Endodermal cell (in vitro differentiated cells): ENCODE results near the gene SPDYE16. TPM values are rescaled to one million over a fixed set of nuclear protein-coding genes. Genes with fewer than 3 reads are reported as not detected.
"Not testable (repeated sequence)": the region's sequence is repeated elsewhere in the genome, so short reads cannot be mapped to it uniquely, and the experiment has no call there.

Experiments used
- DNase-seq: peaks from one replicate; pipeline ENCODE4 v3.0.0-alpha.2; 2017
- H3K27ac ChIP-seq: 2 replicates; pipeline ENCODE4 v1.5.1; 2013; ENCODE audit warnings: mild to moderate bottlenecking, low read depth, low read length, moderate library complexity
- H3K27me3 ChIP-seq: 2 replicates; pipeline ENCODE4 v1.6.1; 2013; ENCODE audit warnings: mild to moderate bottlenecking, low read length, moderate library complexity; ENCODE audit not compliant: insufficient read depth, control insufficient read depth, poor library complexity, severe bottlenecking
- H3K36me3 ChIP-seq: 2 replicates; pipeline ENCODE4 v1.7.0; 2013; ENCODE audit warnings: mild to moderate bottlenecking, low read length, moderate library complexity; ENCODE audit not compliant: control insufficient read depth, insufficient read depth
- H3K4me1 ChIP-seq: one replicate; pipeline ENCODE4 v1.7.0; 2013; ENCODE audit warnings: low read length; ENCODE audit not compliant: control insufficient read depth, insufficient read depth
- H3K4me3 ChIP-seq: 2 replicates; pipeline ENCODE4 v1.5.1; 2013; ENCODE audit warnings: mild to moderate bottlenecking, low read length, moderate library complexity
- H3K9ac ChIP-seq: 2 replicates; pipeline ENCODE4 v1.6.1; 2013; ENCODE audit warnings: mild to moderate bottlenecking, low read length, moderate library complexity; ENCODE audit not compliant: poor library complexity, severe bottlenecking; ENCODE audit errors: extremely low read depth
- H3K9me3 ChIP-seq: 2 replicates; pipeline ENCODE4 v1.6.1; 2013; ENCODE audit warnings: mild to moderate bottlenecking, low read length, moderate library complexity; ENCODE audit not compliant: control insufficient read depth
- H3K27ac Mint-ChIP-seq: 2 replicates; pipeline ENCODE4 v1.8.0; 2020; ENCODE audit warnings: mixed read lengths
- H3K27me3 Mint-ChIP-seq: 2 replicates; pipeline ENCODE4 v1.8.0; 2021; ENCODE audit warnings: mild to moderate bottlenecking, mixed read lengths; ENCODE audit not compliant: insufficient read depth
- H3K36me3 Mint-ChIP-seq: 2 replicates; pipeline ENCODE4 v1.8.0; 2020; ENCODE audit warnings: low read depth, mixed read lengths
- H3K4me1 Mint-ChIP-seq: 2 replicates; pipeline ENCODE4 v1.8.0; 2020; ENCODE audit warnings: mixed read lengths
- H3K4me3 Mint-ChIP-seq: 2 replicates; pipeline ENCODE4 v1.8.0; 2020; ENCODE audit warnings: mild to moderate bottlenecking, moderate library complexity, mixed read lengths
- H3K9me3 Mint-ChIP-seq: 2 replicates; pipeline ENCODE4 v1.8.0; 2020; ENCODE audit warnings: mild to moderate bottlenecking, mixed read lengths
- WGBS, 2 experiments: methylation state at CpG; one replicate each; pipeline versions ENCODE4 v1.1.5 to v1.1.7; 2013; ENCODE audit warnings: missing lambda C conversion rate in 2 of 2, mixed read lengths in 1 of 2; ENCODE audit not compliant: insufficient coverage in 1 of 2, insufficient read length in 1 of 2; 5-methylcytosine and 5-hydroxymethylcytosine counted together
- total RNA-seq, 2 donors: library from RNA; stranded (reverse); fragmentation: NEBNext Ultra II Directional in 1 of 2; extraction: Animal tissue kit (Norgen Biotek cat#: 25700) in 1 of 2; gene quantifications; 2 replicates in 1 of 2; 3 replicates in 1 of 2; pipeline ENCODE4 v1.2.1, GENCODE V29; 2021

Gene SPDYE16
- total RNA-seq, 2 donors from 2014 or later: 0.37 TPM; not detected in 1

DNA sequence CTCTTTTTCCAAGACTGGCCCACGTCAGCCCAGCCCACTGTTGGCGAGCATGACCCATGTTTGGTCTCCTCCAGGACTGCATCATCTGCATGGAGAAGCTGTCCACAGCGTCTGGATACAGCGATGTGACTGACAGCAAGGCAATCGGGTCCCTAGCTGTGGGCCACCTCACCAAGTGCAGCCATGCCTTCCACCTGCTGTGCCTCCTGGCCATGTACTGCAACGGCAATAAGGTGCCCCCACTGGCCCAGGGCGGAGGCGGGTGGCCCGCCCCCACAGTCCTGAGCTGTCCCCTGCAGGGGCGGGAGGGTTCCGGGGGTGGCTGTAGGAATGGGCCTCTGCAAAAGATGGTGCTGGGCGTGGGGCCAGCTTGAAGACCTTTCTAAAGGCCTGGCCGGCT is 40.9 kb downstream of the SPDYE16 start:
- not testable (repeated sequence) for H3K9me3 Mint-ChIP-seq
- 78 to 100% methylated on average over 1 to 12 of the region's 13 CpGs for WGBS, 2 experiments

DNA sequence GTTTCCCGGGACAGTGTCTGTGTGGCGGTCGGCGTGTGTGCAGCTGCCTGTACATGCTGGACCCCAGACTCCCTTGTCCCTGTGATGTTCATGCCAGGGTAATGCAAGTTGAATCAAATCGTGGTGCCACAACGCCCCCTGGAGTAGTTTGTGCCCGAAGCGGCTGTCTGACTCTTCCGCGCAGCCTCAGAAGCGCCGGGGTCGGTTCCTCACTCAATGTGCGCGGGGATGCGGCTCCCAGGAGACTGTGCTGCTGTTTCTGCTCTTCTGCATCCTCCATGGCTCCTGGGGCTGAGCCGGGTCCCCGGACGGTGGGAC is 43.2 kb downstream of the SPDYE16 start:
- not testable (repeated sequence) for DNase-seq, H3K27me3 Mint-ChIP-seq, H3K4me1 ChIP-seq, H3K9ac ChIP-seq, H3K9me3 ChIP-seq, H3K4me1 Mint-ChIP-seq, H3K36me3 ChIP-seq, H3K27ac Mint-ChIP-seq, H3K9me3 Mint-ChIP-seq, H3K27me3 ChIP-seq, H3K4me3 Mint-ChIP-seq, H3K4me3 ChIP-seq, H3K27ac ChIP-seq, H3K36me3 Mint-ChIP-seq
- WGBS, 2 experiments: 91% methylated on average over 4 of the region's 19 CpGs; no CpG with 5 or more reads in 1 of the 2 experiments

More for the DNA sequence above, 40.9 kb downstream of the SPDYE16 start:
- not testable (repeated sequence) for H3K9ac ChIP-seq, H3K4me1 Mint-ChIP-seq, H3K27me3 ChIP-seq, H3K4me3 Mint-ChIP-seq, H3K4me3 ChIP-seq, H3K9me3 ChIP-seq, H3K4me1 ChIP-seq, H3K27ac ChIP-seq, H3K36me3 ChIP-seq, H3K27me3 Mint-ChIP-seq, H3K27ac Mint-ChIP-seq
- peak; percentile 35 for DNase-seq
- H3K36me3 Mint-ChIP-seq: peaks cover 12% of the 10 kb centered on the region

GRCh38 chr7:76499201-76499923 is 43.7 kb downstream of the SPDYE16 start:
- H3K36me3 ChIP-seq, H3K27ac ChIP-seq, H3K4me1 ChIP-seq, H3K9ac ChIP-seq, H3K9me3 ChIP-seq, H3K9me3 Mint-ChIP-seq, H3K27ac Mint-ChIP-seq, H3K27me3 Mint-ChIP-seq, H3K4me3 ChIP-seq, H3K4me1 Mint-ChIP-seq, H3K36me3 Mint-ChIP-seq, H3K27me3 ChIP-seq, H3K4me3 Mint-ChIP-seq: not testable (repeated sequence)
- DNase-seq: peak; percentile 16
- WGBS, 2 experiments: 95% methylated on average over 14 of the region's 28 CpGs; no CpG with 5 or more reads in 1 of the 2 experiments

DNA sequence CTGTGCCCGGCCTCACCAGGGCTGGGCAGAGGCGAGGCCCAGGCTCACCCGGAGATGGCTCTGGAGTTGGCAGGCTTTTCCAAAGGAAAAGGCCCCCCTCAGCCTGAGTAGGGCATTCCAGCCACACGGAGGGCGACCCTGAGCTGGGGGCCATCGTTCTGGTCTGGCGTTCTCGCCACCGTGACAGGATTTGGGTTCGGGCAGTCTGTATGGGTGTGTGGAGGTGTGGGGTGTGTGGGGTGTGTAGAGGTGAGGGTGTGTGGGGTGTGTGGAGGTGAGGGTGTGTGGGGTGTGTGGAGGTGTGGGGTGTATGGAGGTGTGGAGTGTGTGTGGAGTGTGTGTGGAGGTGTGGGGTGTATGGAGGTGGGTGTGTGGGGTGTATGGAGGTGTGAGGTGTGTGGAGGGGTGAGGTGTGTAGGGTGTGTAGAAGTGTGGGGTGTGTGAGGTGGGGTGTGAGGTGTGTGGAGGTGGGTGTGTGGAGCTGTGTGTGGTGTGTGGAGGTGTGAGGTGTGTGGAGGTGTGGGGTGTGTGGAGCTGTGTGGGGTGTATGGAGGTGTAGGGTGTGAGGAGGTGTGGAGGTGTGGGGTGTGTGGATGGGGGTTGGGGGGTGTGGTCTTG is 44.4 kb downstream of the SPDYE16 start:
- not testable (repeated sequence) for H3K27me3 ChIP-seq, H3K4me3 ChIP-seq, H3K27me3 Mint-ChIP-seq, H3K9me3 Mint-ChIP-seq, H3K4me3 Mint-ChIP-seq, H3K4me1 ChIP-seq, H3K36me3 Mint-ChIP-seq, H3K9me3 ChIP-seq, H3K27ac Mint-ChIP-seq, H3K4me1 Mint-ChIP-seq, H3K27ac ChIP-seq, H3K9ac ChIP-seq, H3K36me3 ChIP-seq
- peak; percentile 17 for DNase-seq
- WGBS, 2 experiments: 86% methylated on average over 8 of the region's 10 CpGs; no CpG with 5 or more reads in 1 of the 2 experiments

DNA sequence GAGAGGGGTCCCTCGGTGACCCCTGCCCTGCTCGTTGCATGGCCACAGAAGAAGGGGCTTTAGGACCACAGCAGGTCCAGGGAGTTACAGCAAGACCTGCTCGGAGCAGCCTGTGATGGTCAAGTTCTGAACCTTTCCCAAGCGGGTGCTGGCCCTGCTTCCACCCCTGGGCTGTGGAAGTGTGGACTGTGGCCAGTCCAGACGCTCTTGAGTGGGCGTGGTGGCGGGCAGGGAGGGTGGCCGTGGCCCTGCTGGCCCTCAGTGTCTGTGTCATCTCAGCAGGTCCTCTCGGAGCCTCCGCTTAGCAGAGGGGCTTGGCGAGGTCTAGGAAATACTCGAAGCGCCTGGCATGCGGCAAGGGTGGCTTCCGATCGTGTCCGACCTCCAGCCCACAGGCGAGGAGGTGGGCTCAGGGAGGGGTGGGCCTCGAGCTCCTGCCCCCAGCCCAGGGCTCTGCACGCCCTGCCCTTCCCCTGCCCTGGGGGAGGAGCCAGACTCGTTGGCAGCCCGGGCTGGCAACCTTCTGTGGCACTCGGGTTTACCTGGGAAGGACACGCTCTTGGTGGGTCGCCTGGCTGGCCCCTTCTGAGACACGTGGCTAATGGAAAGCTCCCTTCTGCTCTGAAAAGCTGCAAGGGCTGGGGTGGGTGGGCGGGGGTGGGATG is 45.0 kb downstream of the SPDYE16 start:
- H3K27me3 Mint-ChIP-seq, H3K4me1 ChIP-seq, H3K4me1 Mint-ChIP-seq, H3K4me3 Mint-ChIP-seq, H3K9me3 ChIP-seq, H3K36me3 ChIP-seq, H3K4me3 ChIP-seq, H3K27me3 ChIP-seq, H3K27ac Mint-ChIP-seq, H3K9me3 Mint-ChIP-seq, DNase-seq, H3K36me3 Mint-ChIP-seq, H3K9ac ChIP-seq, H3K27ac ChIP-seq: not testable (repeated sequence)
- WGBS, 2 experiments: 90 to 92% methylated on average over 2 to 7 of the region's 27 CpGs

GRCh38 chr7:76495717-76496116 is 47.4 kb downstream of the SPDYE16 start:
- H3K4me1 Mint-ChIP-seq, H3K27ac ChIP-seq, H3K9me3 Mint-ChIP-seq, H3K4me3 Mint-ChIP-seq, H3K27me3 ChIP-seq, H3K9me3 ChIP-seq, H3K9ac ChIP-seq, H3K36me3 Mint-ChIP-seq, H3K4me1 ChIP-seq, H3K27me3 Mint-ChIP-seq, H3K27ac Mint-ChIP-seq, H3K36me3 ChIP-seq, H3K4me3 ChIP-seq: not testable (repeated sequence)
- 89 to 92% methylated on average over 4 to 15 of the region's 16 CpGs for WGBS, 2 experiments
- peak; percentile 13 for DNase-seq

GRCh38 chr7:76492139-76492538 is 51.0 kb downstream of the SPDYE16 start:
- not testable (repeated sequence) for H3K36me3 Mint-ChIP-seq, H3K27ac ChIP-seq, H3K4me1 Mint-ChIP-seq, H3K36me3 ChIP-seq, H3K9me3 ChIP-seq, H3K27me3 Mint-ChIP-seq, H3K4me3 ChIP-seq, H3K27ac Mint-ChIP-seq, H3K27me3 ChIP-seq, H3K9ac ChIP-seq, DNase-seq, H3K9me3 Mint-ChIP-seq, H3K4me3 Mint-ChIP-seq, H3K4me1 ChIP-seq
- 93% methylated on average over 5 of the region's 10 CpGs; no CpG with 5 or more reads in 1 of the 2 experiments for WGBS, 2 experiments
